Measurements from ENCODE around the gene CCR2.

DNA sequence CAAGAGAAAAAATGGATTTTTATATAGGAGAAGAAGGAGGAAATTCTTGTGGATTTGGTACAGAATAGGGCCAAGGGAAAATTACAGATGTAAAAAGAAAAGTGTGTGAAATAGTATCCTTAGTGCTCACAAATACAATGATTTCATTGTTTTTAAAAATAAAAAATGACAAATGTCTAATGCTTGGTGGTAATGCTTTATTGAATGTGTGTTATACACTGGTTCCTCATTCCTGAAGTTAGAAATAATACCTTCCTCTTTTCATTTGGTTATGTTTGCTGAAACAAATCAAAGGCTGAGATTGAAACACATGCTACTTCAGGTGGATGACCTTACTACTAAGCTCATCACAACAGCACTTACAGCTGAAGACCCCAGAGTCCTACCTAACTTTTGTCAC lies 37.7 kb upstream of the CCR2 start:
- no peak for TF ChIP-seq POLR2AphosphoS5 (IDR thresholded peaks at IDR 0.05)
- TF ChIP-seq CTCF (IDR thresholded peaks at IDR 0.05 in 8 of 11, conservative IDR thresholded peaks at IDR 0.05 in 3 of 11), result no peak
